ENCODE data around the gene TAPT1. TPM values are rescaled to one million over a fixed set of nuclear protein-coding genes. Genes with fewer than 3 reads are reported as not detected.

The TAPT1 gene
- total and polyA plus RNA-seq, 2 of the 13 experiments (the other 11 are each of a cell fraction or from before 2014, with no cell fraction given), result 24.5 to 25.3 TPM

DNA sequence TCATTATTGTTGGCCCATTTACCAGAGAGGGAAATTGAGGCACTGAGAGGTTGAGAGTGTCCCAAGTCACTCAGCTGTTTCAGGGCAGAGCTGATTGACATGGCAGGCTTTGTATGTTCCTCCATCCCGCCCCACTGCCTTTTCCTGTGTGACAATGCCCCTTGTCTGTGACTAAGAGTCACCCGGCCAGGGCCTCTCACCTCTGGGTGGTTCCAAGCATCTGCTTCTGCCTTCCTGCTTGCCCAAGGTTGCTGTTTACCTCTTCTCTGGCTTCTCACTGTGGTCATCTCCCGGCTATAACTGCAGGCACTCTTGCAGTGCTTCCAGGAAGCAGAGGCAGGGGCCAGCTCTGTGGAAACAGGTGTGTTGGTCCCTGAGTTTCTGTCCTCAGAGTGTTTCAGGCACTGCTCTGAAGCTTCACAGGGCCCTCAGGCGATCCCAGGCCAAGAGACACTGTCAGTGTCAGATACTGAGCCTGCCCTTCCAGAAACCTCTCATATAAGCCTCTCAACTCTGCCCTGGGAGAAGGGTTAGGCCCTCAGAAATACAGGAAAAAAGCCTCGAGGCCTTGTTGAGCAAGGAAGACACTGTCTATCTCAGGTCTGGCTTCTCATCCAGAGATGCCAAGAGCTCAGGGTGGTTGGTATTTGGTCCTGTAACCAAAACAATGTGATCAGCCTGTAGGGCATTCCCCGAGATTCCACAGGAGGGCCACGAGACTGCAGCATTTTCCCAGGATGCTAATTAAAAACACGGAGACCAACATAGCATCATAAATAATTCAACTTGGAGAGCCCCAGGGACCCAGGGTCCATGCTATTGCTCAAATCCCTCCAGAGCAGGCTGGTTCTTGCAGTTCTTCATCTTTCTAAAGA lies 100.5 kb downstream of the TAPT1 start:
- in situ Hi-C loops (cut with HindIII; ENCODE audit: extremely low pct_ligation_motif_present, low pct_unique_long_range_greater_than_20kb) (no loop called here), intact Hi-C loops (cut with micrococcal nuclease; ENCODE audit: unreplicated experiment) (no loop called here)
- no peaks in the 10 kb centered on the region for H3K9me3 ChIP-seq (ENCODE audit: low read length)
- H3K27me3 ChIP-seq (ENCODE audit: control insufficient read depth in 1 of 2, insufficient read depth in 2 of 2, low read length in 2 of 2), result peaks cover 0 to 9% of the 10 kb centered on the region in 2 experiments; a peak in 3 of 5 replicates
- WGBS (ENCODE audit: low lambda C conversion rate), result 16% methylated on average over 7 of the region's 8 CpGs
- ChIA-PET CTCF (ENCODE audit: low intra/inter-chr PET ratio, low total read pairs) (no interaction called here), POLR2A (interaction anchor here (1.2 to 2.3 kb wide), 2 partner anchors 12 to 15 kb away, joined by 3 to 8 read pairs; no protein-coding TSS in a partner anchor)
- FAIRE-seq (no peak), DNase-seq (ENCODE audit: low spot score) (no peak), ATAC-seq (peak; percentile 19; the same call in 2 of the 3 replicates)
- no peaks in the 10 kb centered on the region for H3K79me2 ChIP-seq (ENCODE audit: insufficient read depth, low read length)
- H3K27ac ChIP-seq (ENCODE audit: extremely low read length, insufficient read depth, low read length), result no peak overlapping the region
- H3K4me1 ChIP-seq (ENCODE audit: insufficient read depth, low read length), result peaks cover 78% of the 10 kb centered on the region
- H3K36me3 ChIP-seq (replicated peaks in 1 of 2; ENCODE audit: control insufficient read depth in 1 of 2, insufficient read depth in 2 of 2, low read length in 2 of 2), result no peaks in the 10 kb centered on the region
- BruUV-seq (replicated peaks), result no TSS peak
- H4K20me1 ChIP-seq (ENCODE audit: insufficient read depth, low read length), result no peaks in the 10 kb centered on the region
- H3K4me2 ChIP-seq (ENCODE audit: low read depth, low read length), result peak overlapping the region; percentile 26; the same call in 1 of the 2 replicates
- no peak overlapping the region for H3K9ac ChIP-seq (ENCODE audit: insufficient read depth, low read depth, low read length)
- no peak overlapping the region for H3K4me3 ChIP-seq (replicated peaks in 1 of 3; ENCODE audit: insufficient read depth in 1 of 3, low read depth in 2 of 3, low read length in 3 of 3)
- no peak overlapping the region for H2AFZ ChIP-seq (ENCODE audit: low read length)
- no peak for TF ChIP-seq ZNF891 (CRISPR knock-in tag; IDR thresholded peaks at IDR 0.05)
- TF ChIP-seq ZNF501 (CRISPR knock-in tag; IDR thresholded peaks at IDR 0.05), result 0 out of 2 replicates have a peak, but pooled peaks have one; percentile 22
- TF ChIP-seq ZNF629 (CRISPR knock-in tag; conservative IDR thresholded peaks at IDR 0.05), result peak; percentile 80
- 0 out of 2 replicates have a peak, but pooled peaks have one; percentile 48 for TF ChIP-seq ZMYM3 (CRISPR knock-in tag; IDR thresholded peaks at IDR 0.05)
- TF ChIP-seq ZNF558 (CRISPR knock-in tag; IDR thresholded peaks at IDR 0.05; ENCODE audit: borderline replicate concordance), result no peak
- TF ChIP-seq MZF1 (CRISPR knock-in tag; IDR thresholded peaks at IDR 0.05; ENCODE audit: borderline replicate concordance), result no peak

- Histone ChIP-seq H3K79me2 (ENCODE audit: insufficient read depth, low read length) (no peaks in the 10 kb centered on the region), H3K27ac (ENCODE audit: extremely low read length, insufficient read depth, low read length) (no peak overlapping the region), H3K36me3 (replicated peaks in 1 of 2; ENCODE audit: control insufficient read depth in 1 of 2, insufficient read depth in 2 of 2, low read length in 2 of 2) (no peaks in the 10 kb centered on the region), H3K27me3 (ENCODE audit: control insufficient read depth in 1 of 2, insufficient read depth in 2 of 2, low read length in 2 of 2) (peaks cover 0 to 9% of the 10 kb centered on the region in 2 experiments; a peak in 4 of 5 replicates), H3K9me3 (ENCODE audit: low read length) (no peaks in the 10 kb centered on the region), H3K4me3 (replicated peaks in 1 of 3; ENCODE audit: insufficient read depth in 1 of 3, low read depth in 2 of 3, low read length in 3 of 3) (no peak overlapping the region), H3K4me1 (ENCODE audit: insufficient read depth, low read length) (peaks cover 77% of the 10 kb centered on the region), H4K20me1 (ENCODE audit: insufficient read depth, low read length) (no peaks in the 10 kb centered on the region), H2AFZ (ENCODE audit: low read length) (no peak overlapping the region), H3K9ac (ENCODE audit: insufficient read depth, low read depth, low read length) (no peak overlapping the region), H3K4me2 (ENCODE audit: low read depth, low read length) (no peak overlapping the region)
- intact Hi-C loops (cut with micrococcal nuclease; ENCODE audit: unreplicated experiment) (no loop called here), in situ Hi-C loops (cut with HindIII; ENCODE audit: extremely low pct_ligation_motif_present, low pct_unique_long_range_greater_than_20kb) (no loop called here)
- no TSS peak for BruUV-seq (replicated peaks)
- no peak for ATAC-seq
- no peak for FAIRE-seq
- ChIA-PET CTCF (ENCODE audit: low intra/inter-chr PET ratio, low total read pairs) (no interaction called here), POLR2A (interaction anchor here (0.9 kb wide), 1 partner anchor 27 kb away, joined by 3 read pairs; no protein-coding TSS in a partner anchor)
- WGBS (ENCODE audit: low lambda C conversion rate), result 88% methylated on average over 4 of the region's 4 CpGs
- DNase-seq (ENCODE audit: low spot score), result no peak
- TF ChIP-seq, protein P1, sequence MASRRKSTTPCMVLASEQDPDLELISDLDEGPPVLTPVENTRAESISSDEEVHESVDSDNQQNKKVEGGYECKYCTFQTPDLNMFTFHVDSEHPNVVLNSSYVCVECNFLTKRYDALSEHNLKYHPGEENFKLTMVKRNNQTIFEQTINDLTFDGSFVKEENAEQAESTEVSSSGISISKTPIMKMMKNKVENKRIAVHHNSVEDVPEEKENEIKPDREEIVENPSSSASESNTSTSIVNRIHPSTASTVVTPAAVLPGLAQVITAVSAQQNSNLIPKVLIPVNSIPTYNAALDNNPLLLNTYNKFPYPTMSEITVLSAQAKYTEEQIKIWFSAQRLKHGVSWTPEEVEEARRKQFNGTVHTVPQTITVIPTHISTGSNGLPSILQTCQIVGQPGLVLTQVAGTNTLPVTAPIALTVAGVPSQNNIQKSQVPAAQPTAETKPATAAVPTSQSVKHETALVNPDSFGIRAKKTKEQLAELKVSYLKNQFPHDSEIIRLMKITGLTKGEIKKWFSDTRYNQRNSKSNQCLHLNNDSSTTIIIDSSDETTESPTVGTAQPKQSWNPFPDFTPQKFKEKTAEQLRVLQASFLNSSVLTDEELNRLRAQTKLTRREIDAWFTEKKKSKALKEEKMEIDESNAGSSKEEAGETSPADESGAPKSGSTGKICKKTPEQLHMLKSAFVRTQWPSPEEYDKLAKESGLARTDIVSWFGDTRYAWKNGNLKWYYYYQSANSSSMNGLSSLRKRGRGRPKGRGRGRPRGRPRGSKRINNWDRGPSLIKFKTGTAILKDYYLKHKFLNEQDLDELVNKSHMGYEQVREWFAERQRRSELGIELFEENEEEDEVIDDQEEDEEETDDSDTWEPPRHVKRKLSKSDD (CRISPR knock-in tag; IDR thresholded peaks at IDR 0.05; ENCODE audit: low read depth), result no peak
- TF ChIP-seq ZNF550 (CRISPR knock-in tag; IDR thresholded peaks at IDR 0.05; ENCODE audit: borderline replicate concordance), result no peak
- no peak for TF ChIP-seq ZNF230 (CRISPR knock-in tag; IDR thresholded peaks at IDR 0.05)
- no peak for TF ChIP-seq ZNF572 (CRISPR knock-in tag; IDR thresholded peaks at IDR 0.05)
- no peak for TF ChIP-seq NR1H2 (CRISPR knock-in tag; IDR thresholded peaks at IDR 0.05; ENCODE audit: borderline replicate concordance, low read depth)
- TF ChIP-seq TEAD3 (CRISPR knock-in tag; optimal IDR thresholded peaks at IDR 0.05; ENCODE audit: borderline replicate concordance), result no peak
- TF ChIP-seq ZNF605 (CRISPR knock-in tag; IDR thresholded peaks at IDR 0.05), result no peak
- no peak for TF ChIP-seq ZFP90 (CRISPR knock-in tag; IDR thresholded peaks at IDR 0.05; ENCODE audit: borderline replicate concordance)
- TF ChIP-seq ZNF20 (CRISPR knock-in tag; IDR thresholded peaks at IDR 0.05), result no peak
- no peak for TF ChIP-seq MIXL1 (CRISPR knock-in tag; IDR thresholded peaks at IDR 0.05)
- no peak for TF ChIP-seq ZNF557 (CRISPR knock-in tag; IDR thresholded peaks at IDR 0.05)
These were observed 102.0 kb downstream of the TAPT1 start for GRCh38 chr4:16124232-16124631.

All from HepG2 (cell line).